Activated T-cell treated with anti-CD3 and anti-CD28 coated beads, Interleukin-2, amount 50 U/mL, for 48 hours (primary cell): ENCODE data around the gene UVSSA.

ENCODE experiments used
- DNase-seq, 2 experiments: peaks; one replicate each; pipeline ENCODE4 v3.0.0-alpha.2; 2020

The UVSSA gene

DNA sequence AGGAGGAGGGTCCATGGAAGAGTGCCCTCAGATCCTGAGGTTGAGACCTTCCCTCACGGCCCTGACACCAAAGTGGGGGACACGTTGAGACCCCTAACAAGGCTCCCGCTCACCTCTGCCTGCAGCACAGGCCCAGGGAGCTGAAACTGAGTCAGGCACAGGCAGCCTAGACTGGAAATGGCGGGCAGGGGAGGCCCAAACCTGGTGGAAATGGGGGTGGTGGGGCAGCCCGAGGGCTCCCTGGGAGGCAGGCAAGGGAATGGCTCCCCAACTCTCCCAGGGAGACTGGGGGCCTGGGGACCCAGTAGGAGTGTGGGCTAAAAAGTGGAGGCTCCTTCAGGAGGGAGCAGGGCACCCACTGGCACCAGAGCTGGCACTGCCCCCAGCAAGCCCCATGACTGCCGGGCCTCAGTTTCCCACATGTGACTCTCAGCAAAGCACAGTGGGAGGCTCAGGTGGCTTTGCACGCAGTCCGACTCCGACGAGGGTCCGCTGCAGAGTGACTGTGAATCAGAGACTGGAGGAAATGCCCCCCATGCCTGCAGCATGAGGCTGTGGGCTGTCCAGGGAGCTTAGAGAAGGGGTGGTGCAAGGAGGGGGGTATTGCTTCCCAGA is 53.3 kb downstream of the UVSSA start:
- DNase-seq = peak; percentile 10 to 11

- peak; percentile 15 to 16 for DNase-seq
These were observed 53.9 kb downstream of the UVSSA start for GRCh38 chr4:1400831-1401408.

GRCh38 chr4:1401409-1402020 is 54.5 kb downstream of the UVSSA start:
- DNase-seq = peak; percentile 15 to 17

GRCh38 chr4:1402021-1402515 is 55.1 kb downstream of the UVSSA start:
- DNase-seq = peak; percentile 17 to 21

DNA sequence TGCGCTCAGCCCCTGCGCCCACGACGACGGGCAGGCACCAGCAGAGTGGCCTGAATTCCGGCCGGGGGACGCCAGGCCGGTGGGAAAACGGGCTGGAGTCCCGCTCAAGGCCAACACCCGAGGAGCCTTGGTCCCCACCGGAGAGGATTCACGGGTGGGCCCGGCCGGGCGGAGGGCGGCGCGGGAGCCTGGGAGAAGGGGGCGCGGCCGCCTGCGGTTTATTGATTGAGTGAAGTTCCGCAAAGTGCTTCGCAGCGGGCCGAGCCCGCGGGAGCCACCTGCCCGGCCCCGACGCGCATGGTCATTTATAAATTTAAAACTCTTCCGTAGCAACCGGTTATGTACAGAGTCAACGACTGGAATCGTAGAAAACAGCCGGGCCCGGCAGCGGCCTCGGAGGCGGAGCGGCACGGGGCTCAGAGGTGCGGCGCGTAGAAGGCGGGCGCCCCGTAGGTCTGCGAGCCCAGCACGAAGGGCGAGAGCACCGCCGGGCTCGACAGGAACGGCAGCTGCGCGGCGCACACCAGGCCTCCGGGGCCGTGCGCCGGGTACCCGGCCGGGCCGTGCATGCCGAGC is 55.6 kb downstream of the UVSSA start:
- peak; percentile 30 to 31 for DNase-seq

GRCh38 chr4:1403177-1403583 is 56.2 kb downstream of the UVSSA start:
- peak; percentile 27 to 32 for DNase-seq

DNA sequence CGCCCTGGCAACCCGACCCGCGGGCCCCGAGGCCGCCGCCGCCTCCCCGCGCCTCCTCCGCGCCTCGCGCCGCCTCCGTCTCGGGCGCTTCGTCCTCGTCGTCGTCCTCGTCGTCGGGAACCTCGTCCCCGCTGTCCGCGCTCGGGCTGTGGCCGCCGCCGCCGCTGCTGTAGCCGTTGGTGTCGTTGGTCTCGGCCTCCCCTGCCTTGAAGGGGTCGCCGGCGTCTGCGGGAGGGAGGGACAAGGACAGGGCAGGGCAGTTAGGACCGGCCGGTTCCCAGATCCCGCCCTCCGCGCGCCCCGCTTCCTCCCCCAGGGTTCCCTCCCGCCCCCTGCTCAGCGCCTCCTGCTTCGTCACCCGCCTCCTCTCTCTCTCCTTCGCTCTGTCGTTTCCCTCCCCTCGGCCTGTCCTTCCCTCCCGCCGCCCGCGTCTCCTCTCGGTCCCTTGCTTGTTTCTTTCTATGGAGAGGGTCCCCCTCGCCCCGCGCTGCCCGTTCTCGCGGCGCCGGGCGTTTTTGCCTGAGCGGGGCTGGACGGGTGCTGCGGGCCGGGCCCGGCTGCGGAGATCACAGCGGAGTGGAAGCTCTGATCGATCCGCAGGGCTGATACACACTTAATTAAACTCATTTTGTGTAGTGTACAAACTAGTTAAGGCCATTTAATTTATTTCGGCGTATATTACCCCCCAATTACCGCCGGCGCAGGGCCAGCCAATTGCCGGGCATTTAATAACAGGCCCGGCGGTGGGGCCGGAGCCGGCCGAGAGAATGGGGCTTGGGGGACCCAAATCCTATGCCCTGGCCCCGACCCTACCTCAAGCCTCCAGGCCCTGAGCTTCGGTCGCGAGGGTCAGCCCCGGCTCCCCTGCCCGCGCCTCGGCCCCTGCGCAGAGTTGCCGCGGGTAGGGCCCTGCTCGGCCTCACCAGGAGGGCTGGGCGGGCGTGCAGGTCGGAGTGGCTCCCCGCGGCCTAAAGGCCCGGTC is 56.9 kb downstream of the UVSSA start:
- peak; percentile 32 to 47 for DNase-seq

DNA sequence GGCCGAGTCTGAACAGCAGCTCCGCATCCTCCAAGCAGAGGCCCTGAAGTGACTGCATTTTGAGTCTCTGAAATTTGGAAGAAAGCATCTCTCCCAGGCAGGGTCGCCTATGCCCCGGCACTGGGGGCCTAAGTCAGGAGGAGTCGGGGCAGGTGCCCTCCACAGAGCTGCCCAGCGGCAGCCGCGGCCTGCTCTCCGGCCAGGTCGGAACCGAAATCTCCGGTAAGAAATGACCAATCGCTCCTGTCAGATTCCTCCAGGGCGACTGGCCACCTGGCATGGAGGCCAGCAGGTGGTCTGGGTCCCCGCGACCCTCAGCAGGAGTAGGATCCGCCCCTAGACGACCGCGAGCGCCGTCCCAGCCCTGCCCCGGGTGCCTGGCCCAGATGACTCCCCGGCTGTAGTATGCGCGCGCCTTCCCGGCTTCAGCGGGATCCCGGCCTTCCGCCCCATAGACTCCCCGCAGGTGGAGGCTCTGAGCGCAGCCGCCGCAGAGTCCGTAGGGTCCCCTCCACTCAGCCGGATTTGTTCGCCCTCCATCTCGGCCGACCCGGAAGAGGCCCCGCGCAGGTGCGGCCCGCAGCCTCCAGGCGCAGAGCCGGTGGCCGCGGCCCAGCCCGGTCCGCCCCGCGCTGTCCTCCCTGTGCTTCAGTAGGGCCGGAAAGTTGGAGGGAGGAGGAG is 57.7 kb downstream of the UVSSA start:
- peak; percentile 30 to 31 for DNase-seq

GRCh38 chr4:1405254-1405635 is 58.2 kb downstream of the UVSSA start:
- peak in 1 of 2 experiments; percentile 18 for DNase-seq

GRCh38 chr4:1405636-1406393 is 58.8 kb downstream of the UVSSA start:
- peak; percentile 25 to 38 for DNase-seq

DNA sequence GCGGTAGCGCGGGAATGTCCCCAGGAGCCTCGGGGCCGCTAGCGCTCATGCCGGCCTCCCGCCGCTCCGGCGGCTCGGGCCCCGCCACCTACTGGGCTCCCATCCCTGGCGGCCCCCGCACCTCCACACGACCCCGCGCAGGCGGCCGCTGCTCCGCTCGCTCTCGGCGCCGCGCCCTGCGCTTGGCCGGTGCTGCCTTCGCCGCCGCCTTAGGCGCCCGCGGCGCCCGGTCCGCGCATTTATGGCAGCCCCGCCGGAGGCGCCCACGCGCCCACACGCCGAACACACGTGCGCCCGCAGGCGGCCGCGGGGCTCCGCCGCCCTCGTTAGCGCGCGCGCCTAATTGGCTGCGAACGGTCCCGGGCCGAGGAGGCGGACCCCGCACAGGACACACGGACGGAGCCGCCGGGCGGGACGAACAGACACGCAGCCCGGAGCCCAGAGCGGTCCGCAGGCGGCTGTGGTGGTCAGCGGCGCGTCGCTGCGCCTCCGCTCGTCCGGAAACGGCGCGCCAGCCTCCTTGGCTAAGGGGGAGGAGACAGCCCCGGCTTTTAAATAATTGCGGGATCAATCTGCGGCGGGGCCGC is 59.5 kb downstream of the UVSSA start, which contains the start of gene NKX1-1:
Gene NKX1-1, minus strand, starts transcription at position 49 of the 587 bp plus-strand sequence. Its CDS starts 0 bp downstream, at position 49.
- peak; percentile 20 to 21 for DNase-seq

DNA sequence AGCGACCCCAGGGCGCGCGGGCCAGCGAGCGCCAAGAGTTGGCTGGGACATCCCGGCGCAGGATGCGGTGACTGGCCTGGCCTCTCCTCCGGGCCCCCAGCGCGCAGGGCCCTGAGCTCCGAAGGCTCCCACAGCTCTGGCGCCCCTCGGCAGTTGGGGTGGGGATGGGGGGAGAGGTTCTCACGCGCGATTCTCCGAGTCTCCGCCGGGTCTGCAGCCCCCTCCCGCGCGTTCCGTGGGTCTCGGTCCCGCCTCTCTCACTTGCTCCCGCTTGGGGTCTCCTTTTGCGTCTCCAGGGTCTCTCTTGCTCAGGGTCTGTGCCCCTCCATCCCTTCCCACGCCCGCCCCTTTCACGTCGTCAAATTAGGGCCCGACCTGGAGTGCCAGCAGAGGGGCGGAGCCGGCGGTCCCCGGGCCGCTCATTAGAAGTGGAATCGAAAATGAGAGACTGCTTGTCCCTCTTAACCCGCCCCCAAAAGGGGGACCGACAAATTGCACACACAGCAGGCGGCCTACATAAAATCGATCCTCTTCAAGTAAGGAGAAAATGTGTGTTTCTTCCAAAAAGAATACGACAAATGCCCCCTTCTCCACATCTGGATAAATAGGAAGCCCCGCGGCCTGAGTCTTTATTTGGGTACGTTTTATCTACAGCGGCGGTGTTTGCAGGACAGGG is 60.1 kb downstream of the UVSSA start:
- DNase-seq = peak; percentile 24 to 27

DNA sequence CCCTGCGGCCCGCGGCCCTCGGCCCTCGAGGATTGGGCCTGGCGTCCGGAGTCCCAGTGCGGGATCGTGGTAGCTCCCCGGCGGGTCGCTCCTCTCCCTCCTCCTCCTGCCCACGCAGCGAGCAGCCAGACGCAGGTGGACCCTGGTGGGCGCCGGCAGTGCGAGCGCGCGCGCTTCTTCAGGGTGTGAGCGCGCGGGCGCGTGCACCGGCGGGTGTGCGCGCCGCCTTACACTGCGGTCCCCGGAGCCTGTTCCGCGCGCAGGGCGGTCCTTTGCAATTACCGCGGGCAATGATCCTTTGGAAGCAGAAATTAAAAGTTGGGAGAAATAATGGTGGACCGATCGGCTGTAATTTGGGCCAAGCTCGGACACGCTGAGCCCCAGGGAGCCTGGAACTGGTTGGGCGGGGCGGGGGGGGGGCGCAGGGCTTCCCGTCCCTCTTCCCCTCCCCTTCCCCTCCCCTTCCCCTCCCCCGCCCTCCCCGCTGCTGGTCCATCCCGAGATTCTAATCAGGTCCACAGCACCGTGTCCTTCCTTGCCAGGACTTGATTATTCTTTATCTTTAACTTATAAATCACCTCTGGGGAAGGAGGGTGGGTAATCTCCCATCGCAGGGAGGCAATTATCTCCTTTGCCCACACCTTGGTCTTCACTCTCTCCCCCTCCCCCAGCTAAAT is 60.8 kb downstream of the UVSSA start:
- DNase-seq = peak in 1 of 2 experiments; percentile 16

DNA sequence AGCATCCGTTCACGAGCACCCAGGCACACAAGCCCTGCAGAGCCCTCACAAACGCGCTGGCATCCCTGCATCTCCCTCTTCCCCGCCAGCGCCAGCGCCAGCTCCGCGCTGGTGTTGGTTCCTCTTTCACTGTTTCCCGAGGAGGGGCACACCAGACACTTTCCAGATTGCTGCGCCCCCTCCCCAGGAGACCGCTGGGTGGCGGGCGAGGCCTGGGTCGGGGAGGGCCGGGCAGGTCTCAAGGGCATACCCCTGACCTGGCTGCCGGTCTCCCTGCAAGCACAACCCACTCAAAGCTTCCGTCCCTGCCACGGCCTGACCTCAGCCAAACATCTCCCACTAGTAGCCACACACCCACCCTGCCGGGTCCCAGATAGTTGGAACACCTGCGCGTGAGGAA is 61.4 kb downstream of the UVSSA start:
- DNase-seq = peak in 1 of 2 experiments; percentile 28

GRCh38 chr4:1409079-1409478 is 62.1 kb downstream of the UVSSA start:
- peak in 1 of 2 experiments; percentile 15 for DNase-seq

- DNase-seq = peak in 1 of 2 experiments; percentile 17
These were observed 62.8 kb downstream of the UVSSA start for GRCh38 chr4:1409491-1410425.

GRCh38 chr4:1410491-1411325 is 63.7 kb downstream of the UVSSA start:
- peak; percentile 66 to 73 for DNase-seq
